ENCODE results near the gene CDC42BPB. TPM values are rescaled to one million over a fixed set of nuclear protein-coding genes. Genes with fewer than 3 reads are reported as not detected.
"Not testable (repeated sequence)": the region's sequence is repeated elsewhere in the genome, so short reads cannot be mapped to it uniquely, and the experiment has no call there.

CDC42BPB gene
- total RNA-seq, 1 experiment from 2014 or later: 26.9 TPM

GRCh38 chr14:102928412-102929240 lies 128.7 kb downstream of the CDC42BPB start:
- DNase-seq (ENCODE audit: low read depth): no peak

- DNase-seq (ENCODE audit: low read depth): no peak
Measured at GRCh38 chr14:102927878-102928411, 129.4 kb downstream of the CDC42BPB start.

- no peak for DNase-seq (ENCODE audit: low read depth)
Measured at GRCh38 chr14:102927346-102927877, 129.9 kb downstream of the CDC42BPB start.

- not testable (repeated sequence) for DNase-seq (ENCODE audit: low read depth)
Measured at GRCh38 chr14:102926840-102927239, 130.5 kb downstream of the CDC42BPB start.

GRCh38 chr14:102926104-102926503 lies 131.2 kb downstream of the CDC42BPB start:
- no peak for DNase-seq (ENCODE audit: low read depth)

GRCh38 chr14:102925646-102926045 lies 131.7 kb downstream of the CDC42BPB start:
- DNase-seq (ENCODE audit: low read depth): no peak

- no peak for DNase-seq (ENCODE audit: low read depth)
Measured at GRCh38 chr14:102924632-102925588, 132.4 kb downstream of the CDC42BPB start.

- DNase-seq (ENCODE audit: low read depth): no peak
Measured at GRCh38 chr14:102923925-102924486, 133.3 kb downstream of the CDC42BPB start.

GRCh38 chr14:102923201-102923924 lies 134.0 kb downstream of the CDC42BPB start:
- no peak for DNase-seq (ENCODE audit: low read depth)

GRCh38 chr14:102922490-102923200 lies 134.7 kb downstream of the CDC42BPB start, which contains the start of gene AMN:
TSS of gene AMN (plus strand) at chr14:102922663. CDS start at chr14:102922689, 26 bp downstream.
- no peak for DNase-seq (ENCODE audit: low read depth)

- DNase-seq (ENCODE audit: low read depth): no peak
Measured at GRCh38 chr14:102920998-102921304, 136.4 kb downstream of the CDC42BPB start.

- no peak for DNase-seq (ENCODE audit: low read depth)
Measured at GRCh38 chr14:102920273-102920997, 136.9 kb downstream of the CDC42BPB start.

- no peak for DNase-seq (ENCODE audit: low read depth)
Measured at GRCh38 chr14:102918438-102918837, 138.9 kb downstream of the CDC42BPB start.

GRCh38 chr14:102917469-102918211 lies 139.7 kb downstream of the CDC42BPB start:
- DNase-seq (ENCODE audit: low read depth): peak; percentile 30

GRCh38 chr14:102917056-102917385 lies 140.3 kb downstream of the CDC42BPB start:
- DNase-seq (ENCODE audit: low read depth): no peak

- no peak for DNase-seq (ENCODE audit: low read depth)
Measured at GRCh38 chr14:102916347-102917055, 140.8 kb downstream of the CDC42BPB start.

- no peak for DNase-seq (ENCODE audit: low read depth)
Measured at GRCh38 chr14:102915292-102916110, 141.8 kb downstream of the CDC42BPB start.

Measured in M059J (cell line).